ENCODE data around the gene SLC8A2.
A peak's percentile ranks its signal among the peaks of the same experiment; 100 is the strongest.

SLC8A2 gene

GRCh38 chr19:47459477-47459876 lies 12.2 kb downstream of the SLC8A2 start:
- no peak for DNase-seq (ENCODE audit: low spot score)

- DNase-seq (ENCODE audit: low spot score), result no peak
These were observed 13.0 kb downstream of the SLC8A2 start for GRCh38 chr19:47458672-47459071.

GRCh38 chr19:47456721-47457474 lies 14.8 kb downstream of the SLC8A2 start:
- no peak for DNase-seq (ENCODE audit: low spot score)

- DNase-seq (ENCODE audit: low spot score), result no peak
These were observed 21.2 kb downstream of the SLC8A2 start for GRCh38 chr19:47450478-47450877.

- no peak for DNase-seq (ENCODE audit: low spot score)
These were observed 23.3 kb downstream of the SLC8A2 start for GRCh38 chr19:47448360-47448727.

GRCh38 chr19:47447470-47448359 lies 24.0 kb downstream of the SLC8A2 start:
- DNase-seq (ENCODE audit: low spot score), result no peak

GRCh38 chr19:47446534-47447469 lies 24.9 kb downstream of the SLC8A2 start:
- DNase-seq (ENCODE audit: low spot score), result no peak

GRCh38 chr19:47445937-47446402 lies 25.7 kb downstream of the SLC8A2 start:
- peak; percentile 56 for DNase-seq (ENCODE audit: low spot score)

- no peak for DNase-seq (ENCODE audit: low spot score)
These were observed 26.2 kb downstream of the SLC8A2 start for GRCh38 chr19:47445527-47445926.

GRCh38 chr19:47444388-47444821 lies 27.3 kb downstream of the SLC8A2 start:
- peak; percentile 33 for DNase-seq (ENCODE audit: low spot score)

- DNase-seq (ENCODE audit: low spot score), result no peak
These were observed 28.4 kb downstream of the SLC8A2 start for GRCh38 chr19:47443331-47443730.

- DNase-seq (ENCODE audit: low spot score), result no peak
These were observed 32.9 kb downstream of the SLC8A2 start for GRCh38 chr19:47438793-47439220.

- DNase-seq (ENCODE audit: low spot score), result no peak
These were observed 34.2 kb downstream of the SLC8A2 start for GRCh38 chr19:47437500-47437899.

- DNase-seq (ENCODE audit: low spot score), result peak; percentile 82
These were observed 34.8 kb downstream of the SLC8A2 start for GRCh38 chr19:47436712-47437401.

- DNase-seq (ENCODE audit: low spot score), result no peak
These were observed 35.7 kb downstream of the SLC8A2 start for GRCh38 chr19:47435883-47436417.

- DNase-seq (ENCODE audit: low spot score), result no peak
These were observed 36.5 kb downstream of the SLC8A2 start for GRCh38 chr19:47435196-47435595.

GRCh38 chr19:47434088-47434487 lies 37.6 kb downstream of the SLC8A2 start:
- DNase-seq (ENCODE audit: low spot score), result no peak

GRCh38 chr19:47433121-47433520 lies 38.6 kb downstream of the SLC8A2 start:
- DNase-seq (ENCODE audit: low spot score), result no peak

GRCh38 chr19:47432499-47432898 lies 39.2 kb downstream of the SLC8A2 start:
- no peak for DNase-seq (ENCODE audit: low spot score)

GRCh38 chr19:47432091-47432490 lies 39.6 kb downstream of the SLC8A2 start:
- no peak for DNase-seq (ENCODE audit: low spot score)
